GM21825 (cell line): ENCODE results near the gene TIGD3.

Experiments used
- ATAC-seq: cut with Tn5 transposase; IDR thresholded peaks from one replicate; pipeline ENCODE4 v1.9.1; 2021; ENCODE audit warnings: mild to moderate bottlenecking, moderate library complexity; ENCODE audit not compliant: unreplicated experiment

TIGD3 gene

GRCh38 chr11:65389294-65389980 lies 34.9 kb downstream of the TIGD3 start:
- ATAC-seq = no peak

GRCh38 chr11:65390099-65390941 lies 35.8 kb downstream of the TIGD3 start:
- no peak for ATAC-seq

- ATAC-seq = no peak
Measured at GRCh38 chr11:65390996-65391395, 36.4 kb downstream of the TIGD3 start.

DNA sequence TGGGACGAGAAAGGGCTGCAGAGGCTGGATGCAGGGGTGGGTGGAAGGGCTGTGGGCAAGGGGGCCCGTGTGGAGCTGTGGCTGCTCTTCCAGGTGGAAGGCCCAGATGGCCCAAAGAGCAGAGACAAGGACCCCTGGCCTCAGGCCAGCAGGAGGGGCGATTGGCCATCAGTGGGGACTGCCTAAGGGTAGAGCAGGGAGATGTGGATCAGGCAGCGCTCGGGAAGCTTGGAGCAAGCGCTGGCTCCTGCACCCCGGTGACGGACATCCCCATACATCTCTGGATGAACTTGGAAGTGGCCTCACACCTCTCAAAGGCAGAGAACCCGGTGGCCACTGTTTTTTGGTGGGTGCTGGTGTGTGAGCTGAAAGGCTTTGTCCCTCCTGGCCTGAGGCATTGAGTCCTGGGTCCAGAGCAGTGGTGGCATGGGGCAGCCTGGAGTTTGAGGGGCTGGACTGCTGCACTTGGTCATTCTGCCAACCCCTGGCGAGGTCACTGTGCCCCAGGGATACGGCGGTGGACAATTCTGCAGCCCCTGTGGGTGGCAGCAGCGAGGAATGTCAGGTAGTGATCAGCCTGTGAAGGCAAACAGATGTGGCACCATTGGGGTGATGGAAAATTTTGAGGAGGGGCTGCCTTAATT lies 37.8 kb downstream of the TIGD3 start:
- ATAC-seq = no peak

DNA sequence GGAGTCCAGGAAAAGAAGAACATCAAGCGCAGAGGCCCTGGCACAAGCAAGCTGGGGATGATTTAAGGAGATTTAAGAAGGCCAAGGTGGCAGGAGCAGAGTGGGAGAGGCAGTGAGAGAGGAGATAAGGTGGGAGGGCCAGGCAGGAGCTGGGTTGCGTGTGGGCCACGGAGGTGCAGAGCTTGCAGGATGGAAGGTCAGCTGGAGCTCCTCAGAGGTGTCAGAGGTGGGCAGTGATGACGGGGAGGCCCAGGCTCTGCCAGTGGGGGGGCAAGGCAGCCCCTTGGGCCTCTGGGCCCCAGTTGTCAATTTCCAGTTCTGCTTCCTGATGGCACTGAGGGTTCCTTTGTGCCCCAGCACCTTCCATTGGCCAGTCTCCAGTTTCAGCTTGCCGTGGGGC lies 38.3 kb downstream of the TIGD3 start:
- ATAC-seq = no peak

DNA sequence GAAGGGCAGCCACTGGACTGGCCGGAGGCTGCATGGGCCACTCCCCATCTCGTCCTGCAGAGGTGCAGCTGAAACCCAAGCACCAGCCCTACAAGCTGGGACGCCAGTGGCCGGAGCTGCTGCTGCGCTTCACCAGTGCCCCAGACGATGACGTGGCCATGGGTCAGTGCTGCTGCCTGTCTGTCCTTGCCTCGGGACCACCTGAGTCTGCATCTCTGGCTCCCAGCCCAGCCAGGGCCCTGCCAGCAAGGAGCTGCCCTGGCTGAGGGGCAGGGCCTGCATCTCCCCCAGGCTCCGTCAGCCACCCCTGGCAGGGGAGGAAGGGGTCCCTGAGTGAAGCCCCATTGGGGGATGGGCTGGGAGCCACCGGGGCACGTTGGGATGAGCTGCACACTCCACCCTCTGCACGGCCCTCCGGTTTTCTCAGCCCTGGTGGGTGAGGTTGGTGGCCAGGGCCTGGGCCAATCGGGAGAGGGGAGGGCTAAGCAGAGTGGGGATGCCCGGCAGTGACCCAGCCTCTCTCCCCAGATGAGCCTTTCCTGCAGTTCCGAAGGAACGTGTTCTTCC lies 39.0 kb downstream of the TIGD3 start:
- no peak for ATAC-seq

GRCh38 chr11:65394125-65394536 lies 39.6 kb downstream of the TIGD3 start:
- no peak for ATAC-seq

GRCh38 chr11:65395961-65396530 lies 41.5 kb downstream of the TIGD3 start:
- ATAC-seq = no peak

DNA sequence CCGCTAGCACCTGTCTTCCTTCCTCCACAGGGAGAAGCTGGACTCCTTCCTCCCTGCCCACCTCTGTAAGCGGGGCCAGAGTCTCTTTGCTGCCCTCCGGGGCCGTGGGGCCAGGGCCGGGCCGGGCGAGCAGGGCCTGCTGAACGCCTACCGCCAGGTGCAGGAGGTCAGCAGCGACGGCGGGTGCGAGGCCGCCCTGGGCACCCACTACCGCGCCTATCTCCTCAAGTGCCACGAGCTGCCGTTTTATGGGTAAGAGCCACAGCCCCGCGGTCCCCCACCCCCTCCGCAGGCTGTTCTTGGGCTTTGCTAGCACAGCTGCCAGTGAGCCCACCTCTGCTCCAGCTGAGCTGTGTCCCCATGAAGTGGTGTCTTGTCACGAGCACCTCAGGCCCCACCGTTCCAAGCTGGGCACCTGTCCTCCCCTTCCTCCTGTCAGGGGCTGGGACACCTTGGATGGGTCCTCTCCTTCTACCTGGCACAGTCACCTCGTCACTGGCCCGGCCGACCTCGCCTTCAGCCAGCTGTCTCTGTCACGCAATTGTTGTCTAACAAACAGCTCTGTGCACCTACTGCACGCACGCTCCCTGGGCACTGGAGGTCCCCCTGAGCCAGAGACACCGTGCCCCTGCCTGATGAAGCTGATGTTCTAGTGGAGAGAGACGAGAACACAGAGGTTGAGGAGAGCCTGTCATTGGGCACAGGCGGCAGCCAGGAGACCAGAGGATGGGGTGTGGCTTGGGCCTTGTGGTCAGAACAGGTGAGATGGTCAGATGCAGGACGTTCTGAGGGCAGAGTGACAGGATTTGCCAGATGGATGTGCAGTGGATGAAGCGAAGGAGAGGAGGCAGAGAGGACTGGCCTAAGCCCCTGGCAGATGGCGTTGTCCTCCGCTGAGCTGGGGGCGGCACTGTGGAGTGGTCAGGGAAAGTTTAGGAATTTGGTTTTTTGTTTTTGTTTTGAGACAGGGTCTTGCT lies 42.5 kb downstream of the TIGD3 start:
- ATAC-seq = no peak

DNA sequence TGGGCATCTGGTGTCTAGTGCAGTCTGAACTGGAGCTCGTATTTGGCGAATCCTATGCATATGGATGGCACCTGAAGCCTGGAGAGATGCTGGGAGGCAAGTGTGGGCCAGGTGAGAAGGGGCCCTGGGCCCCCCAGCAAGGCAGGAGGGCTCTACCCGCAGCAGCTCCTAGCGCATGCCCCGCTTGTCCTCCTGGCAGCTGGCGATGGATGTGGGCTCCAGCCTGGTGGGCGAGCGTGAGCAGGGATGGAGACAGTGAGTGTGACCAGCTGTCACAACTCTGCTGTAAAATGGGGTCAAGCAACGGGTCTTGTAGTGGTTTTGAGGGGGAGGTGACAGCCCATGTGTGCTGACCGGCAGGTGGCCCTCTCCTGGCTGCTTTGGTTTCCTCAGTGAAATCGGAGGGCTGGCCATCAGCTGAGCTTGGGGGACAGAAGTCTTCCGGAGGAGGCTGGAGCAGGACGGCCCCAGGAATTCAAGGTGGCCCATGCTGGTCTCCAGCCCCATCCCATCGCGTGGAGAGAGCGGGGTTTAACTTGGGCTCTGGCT lies 43.9 kb downstream of the TIGD3 start:
- ATAC-seq = no peak

GRCh38 chr11:65399249-65399648 lies 44.7 kb downstream of the TIGD3 start:
- ATAC-seq = no peak

DNA sequence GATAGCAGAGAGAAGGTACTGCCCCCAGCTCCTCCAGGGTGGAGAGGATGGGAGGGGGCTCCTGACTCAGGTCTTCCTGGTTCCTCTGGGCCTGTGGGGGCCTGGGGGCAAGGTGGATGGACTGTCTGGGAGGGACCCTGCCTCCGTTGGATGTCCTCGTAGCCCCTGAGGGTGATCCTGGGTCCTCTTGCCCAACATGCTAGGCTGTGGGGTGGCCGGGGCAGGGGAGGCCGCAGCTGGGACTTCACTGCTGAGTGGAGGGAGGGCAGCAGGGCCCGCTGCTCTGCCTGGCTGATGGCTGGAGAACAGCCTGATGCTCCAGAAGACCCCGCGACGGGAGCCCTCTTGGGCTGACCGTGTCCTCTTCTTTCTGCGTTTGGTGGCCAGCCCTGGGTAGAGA lies 45.3 kb downstream of the TIGD3 start:
- no peak for ATAC-seq

DNA sequence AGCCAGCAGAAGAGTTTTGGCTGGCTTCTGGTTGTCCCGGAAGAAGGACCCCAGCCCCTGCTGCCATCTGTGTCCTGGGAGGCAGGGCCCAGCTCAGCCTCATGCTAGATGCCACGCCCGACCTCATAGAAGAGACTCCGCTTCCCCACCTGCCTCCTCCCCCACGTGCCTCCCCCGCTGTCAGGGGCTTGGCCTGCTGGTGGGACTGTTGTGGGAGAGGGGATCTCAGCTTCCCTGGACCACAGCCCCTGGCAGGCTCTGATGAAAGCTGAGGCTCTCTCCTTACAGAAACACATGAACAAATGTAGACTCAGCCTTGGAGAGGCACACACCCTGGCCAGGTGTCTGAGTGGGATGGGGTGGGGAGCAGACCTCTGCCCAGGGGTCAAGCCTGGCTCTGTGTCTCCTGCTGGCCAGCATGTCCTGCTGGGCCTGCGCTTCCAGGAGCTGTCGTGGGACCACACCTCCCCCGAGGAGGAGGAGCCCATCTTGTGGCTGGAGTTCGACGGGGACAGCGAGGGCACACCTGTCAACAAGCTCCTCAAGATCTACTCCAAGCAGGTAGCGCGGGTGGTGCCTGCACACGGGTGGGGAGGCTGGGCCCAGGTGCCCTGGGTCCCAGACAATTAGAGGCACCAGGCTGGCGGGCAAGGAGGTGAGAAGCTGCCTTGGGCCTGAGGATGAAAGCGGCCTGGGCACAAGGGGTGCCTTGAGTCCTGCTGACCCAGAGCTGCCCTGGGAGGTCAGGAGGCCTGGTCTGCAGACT lies 45.9 kb downstream of the TIGD3 start:
- no peak for ATAC-seq

DNA sequence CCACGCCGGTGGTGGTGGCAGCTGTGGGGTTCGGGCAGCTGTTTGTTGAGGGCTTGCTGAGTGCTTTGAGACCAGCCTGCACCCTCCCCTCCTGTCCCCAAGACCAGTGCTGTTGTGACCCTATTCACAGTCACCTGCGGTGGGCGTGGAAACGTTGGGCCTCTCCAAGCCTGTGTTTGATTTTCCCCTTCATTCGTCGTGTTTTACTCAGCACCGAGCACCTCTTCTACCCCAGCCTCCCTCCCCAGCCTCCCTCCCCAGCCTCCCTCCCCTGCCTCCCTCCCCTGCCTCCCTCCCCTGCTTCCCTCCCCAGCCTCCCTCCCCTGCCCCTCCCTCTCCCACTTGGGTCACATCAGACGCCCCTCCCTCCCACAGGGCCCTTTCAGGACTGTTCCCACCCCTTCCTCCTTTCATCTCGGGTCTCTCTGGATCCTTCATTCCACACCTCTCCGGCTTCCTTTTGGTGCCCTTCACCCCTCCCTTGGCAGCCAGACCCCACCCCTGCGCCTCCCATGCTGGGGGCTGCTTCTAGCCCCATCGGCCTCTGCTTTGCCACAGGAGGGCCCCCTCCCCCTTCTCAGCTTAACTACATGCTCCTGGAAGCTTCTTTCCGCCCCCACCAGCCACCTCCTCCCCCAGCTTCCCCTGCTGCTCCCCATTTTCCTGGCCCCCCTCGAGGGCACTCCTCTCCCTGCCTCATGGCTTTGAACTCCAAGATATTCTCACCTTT lies 46.7 kb downstream of the TIGD3 start:
- no peak for ATAC-seq

DNA sequence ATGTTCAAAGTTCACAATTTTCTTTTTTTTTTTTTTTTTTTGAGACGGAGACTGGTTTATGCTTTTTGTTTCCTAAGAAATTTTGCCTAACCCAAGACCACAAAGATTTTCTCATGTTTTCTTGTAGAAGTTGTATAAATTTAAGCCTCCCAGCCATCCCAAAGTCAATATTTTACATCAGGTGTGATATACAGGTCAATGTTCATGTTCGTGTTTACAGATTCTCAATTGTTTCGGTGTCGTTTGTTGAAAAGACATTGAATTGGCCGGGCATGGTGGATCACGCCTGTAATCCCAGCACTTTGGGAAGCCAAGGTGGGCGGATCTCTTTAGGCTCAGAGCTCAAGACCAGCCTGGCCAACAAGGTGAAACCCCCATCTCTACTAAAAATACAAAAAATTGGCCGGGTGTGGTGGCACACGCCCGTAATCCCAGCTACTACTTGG lies 47.3 kb downstream of the TIGD3 start:
- no peak for ATAC-seq

DNA sequence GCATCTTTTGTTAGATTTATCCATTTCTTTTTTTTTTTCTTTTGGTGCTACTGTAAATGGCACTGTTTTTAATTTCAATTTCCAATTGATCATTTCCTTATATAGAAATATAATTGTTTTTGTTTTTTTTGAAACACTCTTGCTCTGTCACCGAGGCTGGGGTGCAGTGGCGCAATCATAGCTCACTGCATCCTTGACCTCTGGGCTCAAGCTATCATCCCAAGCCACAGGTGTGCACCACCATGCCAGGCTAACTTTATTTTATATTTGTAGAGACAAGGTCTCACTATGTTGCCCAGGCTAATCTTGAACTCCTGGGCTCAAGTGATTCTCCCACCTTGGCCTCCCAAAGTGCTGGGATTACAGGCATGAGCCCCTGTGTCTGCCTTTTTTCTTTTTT lies 48.2 kb downstream of the TIGD3 start:
- ATAC-seq = no peak

DNA sequence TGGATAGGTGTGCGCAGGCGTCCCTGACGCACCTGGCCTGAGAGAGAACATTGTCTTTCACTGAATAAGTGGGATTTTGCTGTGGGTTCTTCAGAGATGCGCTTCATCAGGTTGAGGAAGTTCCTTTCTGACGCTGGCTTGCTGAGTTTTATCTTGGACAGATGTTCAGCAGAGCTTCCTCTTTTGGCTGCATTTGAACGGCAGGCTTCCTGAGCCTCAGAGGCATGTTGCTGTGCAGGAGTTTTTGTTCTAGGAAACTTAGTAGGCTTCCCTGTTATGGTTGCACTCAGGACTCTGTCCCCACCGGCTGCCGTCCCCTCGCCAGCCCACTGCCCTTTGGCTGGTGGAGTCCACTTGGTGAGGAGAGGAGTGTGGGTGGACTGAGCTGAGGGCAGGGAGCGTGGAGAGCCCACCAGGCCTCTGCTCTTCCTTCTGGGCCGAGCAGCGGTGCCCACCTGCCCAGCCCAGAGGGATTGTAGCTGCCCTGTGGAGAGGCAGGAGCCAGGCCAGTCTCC lies 49.1 kb downstream of the TIGD3 start:
- ATAC-seq = no peak

DNA sequence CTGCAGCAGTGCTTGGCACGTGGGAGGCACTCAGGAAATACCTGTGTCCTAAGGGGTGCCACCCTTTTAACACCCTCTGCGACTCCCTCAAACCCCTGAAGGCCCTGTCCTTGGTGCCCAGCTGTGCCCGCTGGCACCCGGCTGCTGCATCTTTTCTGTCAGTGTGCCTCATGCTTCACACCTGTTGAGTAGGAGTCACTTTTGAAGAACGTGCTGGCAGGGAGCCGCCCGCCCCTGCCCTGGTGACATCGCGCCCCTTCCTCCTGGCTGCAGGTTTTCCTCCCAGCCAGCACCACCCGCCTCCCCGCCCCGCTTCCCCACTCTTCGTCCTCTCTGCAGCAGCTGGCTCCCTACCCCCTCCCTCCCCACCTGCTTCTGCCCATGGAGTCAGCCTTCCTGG lies 49.7 kb downstream of the TIGD3 start:
- ATAC-seq = no peak
